ES-I3 (cell line): ENCODE measurements around the gene BRSK2.

ENCODE experiments used
- H3K36me3 ChIP-seq: 2 replicates; pipeline ENCODE4 v1.6.1; 2013; ENCODE audit warnings: mild to moderate bottlenecking, low read length, control low read depth, moderate library complexity; ENCODE audit not compliant: insufficient read depth
- H3K4me1 ChIP-seq: 2 replicates; pipeline ENCODE4 v1.6.1; 2013; ENCODE audit warnings: mild to moderate bottlenecking, control low read depth, low read length; ENCODE audit not compliant: insufficient read depth
- H3K9ac ChIP-seq: 2 replicates; pipeline ENCODE4 v1.6.1; 2013; ENCODE audit warnings: low read depth, mild to moderate bottlenecking, low read length, moderate library complexity
- H3K9me3 ChIP-seq: 2 replicates; pipeline ENCODE4 v1.6.1; 2013; ENCODE audit warnings: mild to moderate bottlenecking, low read length, moderate library complexity; ENCODE audit not compliant: control insufficient read depth, insufficient read depth

Gene BRSK2

DNA sequence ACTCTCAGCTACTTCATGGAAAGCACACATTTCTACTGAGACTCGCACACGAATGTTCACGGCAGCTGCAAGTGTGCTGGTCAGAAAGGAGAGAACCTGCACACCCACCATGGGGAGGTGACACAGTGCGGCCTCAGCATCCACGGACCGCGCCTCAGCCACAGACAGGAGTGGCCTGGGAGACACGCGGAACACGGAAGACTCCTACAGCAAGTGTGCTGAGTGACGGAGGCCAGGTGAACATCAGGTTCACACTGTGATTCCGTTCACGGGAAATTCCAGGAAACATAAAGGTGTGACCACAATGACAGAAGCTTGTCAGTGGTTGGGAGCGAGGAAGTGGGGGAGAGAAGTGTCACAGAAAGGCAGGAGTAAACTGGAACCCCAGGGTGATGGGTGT, 110.2 kb downstream of the BRSK2 start:
- Histone ChIP-seq H3K9ac (no peak overlapping the region), H3K9me3 (peaks cover 10% of the 10 kb centered on the region), H3K36me3 (no peaks in the 10 kb centered on the region; the same call in 1 of the 2 replicates), H3K4me1 (no peaks in the 10 kb centered on the region)

DNA sequence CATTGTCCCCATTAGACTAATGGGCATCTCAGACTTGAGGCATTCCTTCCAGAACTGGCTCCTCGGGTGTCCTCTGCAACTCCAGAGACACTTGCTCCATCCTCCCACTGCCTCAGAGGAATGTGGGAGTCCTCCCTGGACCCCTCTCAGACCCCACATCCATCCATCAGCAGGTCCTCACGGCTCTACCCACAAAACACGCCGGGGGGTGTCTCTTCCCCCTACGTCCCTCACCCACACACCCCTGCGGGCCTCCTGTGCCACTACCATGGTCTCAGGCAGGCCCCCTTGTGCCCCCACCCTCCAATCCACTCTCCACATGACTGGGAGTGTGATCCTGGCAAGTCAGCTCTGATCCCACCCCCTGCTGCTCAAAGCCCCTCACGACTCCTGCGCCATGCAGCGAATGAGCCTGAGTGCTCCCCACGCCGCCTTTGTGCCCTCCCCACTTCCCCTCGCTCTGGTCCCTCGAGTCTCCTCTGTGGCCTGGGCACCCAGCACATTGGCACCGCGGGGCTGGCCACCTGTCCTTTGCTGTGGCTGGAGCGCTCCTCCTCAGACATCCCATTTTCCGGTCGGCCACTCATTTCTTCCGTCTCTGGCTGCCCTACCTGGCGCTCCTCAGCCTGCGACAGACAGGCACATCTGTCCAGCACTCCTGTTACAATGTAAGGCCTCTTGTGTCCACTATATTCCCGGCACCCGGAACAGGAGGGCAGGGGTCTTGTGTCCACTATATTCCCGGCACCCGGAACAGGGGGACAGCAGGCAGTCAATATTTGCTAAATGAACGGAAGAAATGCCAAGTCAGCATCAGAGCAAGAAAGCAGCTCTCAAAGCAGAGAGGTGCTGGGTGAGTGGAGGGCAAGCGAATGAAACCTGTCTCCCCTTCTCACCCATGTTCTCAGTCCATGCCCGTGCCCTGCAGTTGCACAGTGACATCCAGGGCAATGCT, 111.0 kb downstream of the BRSK2 start:
- Histone ChIP-seq H3K36me3 (no peaks in the 10 kb centered on the region; the same call in 1 of the 2 replicates), H3K9ac (no peak overlapping the region), H3K9me3 (peaks cover 6% of the 10 kb centered on the region), H3K4me1 (no peaks in the 10 kb centered on the region)

- H3K9ac ChIP-seq: no peak overlapping the region
- H3K9me3 ChIP-seq: no peaks in the 10 kb centered on the region
- no peaks in the 10 kb centered on the region for H3K4me1 ChIP-seq
Measured at GRCh38 chr11:1501421-1502167, 111.9 kb downstream of the BRSK2 start.

DNA sequence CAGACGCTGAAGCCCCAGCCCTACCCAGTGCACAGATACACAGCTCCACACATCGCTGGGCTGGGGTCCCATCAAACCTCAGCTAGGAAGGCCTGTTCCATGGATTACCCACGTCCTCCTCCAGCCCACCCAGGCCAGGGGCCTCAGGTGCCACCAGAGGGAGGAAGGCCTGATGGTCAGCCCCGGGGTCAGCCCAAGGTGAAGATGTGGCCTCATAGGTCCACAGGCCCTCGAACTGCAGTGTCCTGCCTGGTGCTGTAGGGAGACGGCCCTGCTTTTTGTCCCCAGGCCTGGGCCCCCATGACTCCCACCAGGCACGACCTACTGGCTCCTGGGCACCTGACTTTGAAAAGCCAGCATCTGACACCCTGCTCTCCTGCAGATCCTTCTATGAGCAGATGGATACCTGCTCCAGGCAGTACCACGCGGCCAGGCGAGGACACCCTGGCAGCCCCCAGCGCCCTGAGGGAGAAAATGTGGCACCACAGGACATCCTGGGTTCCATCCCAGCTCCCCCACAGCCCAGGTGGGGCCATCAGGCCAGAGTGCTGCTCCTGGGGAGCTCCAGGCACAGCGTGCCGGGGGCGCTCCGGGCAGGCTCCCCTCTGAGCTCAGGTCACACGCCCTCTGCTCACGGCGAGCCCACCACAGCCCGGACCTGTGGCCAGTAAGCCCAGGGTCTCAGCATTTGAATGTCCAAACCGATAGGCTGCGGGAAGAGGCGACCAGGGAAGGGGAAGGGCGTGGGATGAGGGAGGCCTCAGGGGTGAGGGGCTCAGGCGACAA, 112.6 kb downstream of the BRSK2 start:
- Histone ChIP-seq H3K4me1 (no peaks in the 10 kb centered on the region; the same call in 1 of the 2 replicates), H3K9ac (no peak overlapping the region), H3K36me3 (no peaks in the 10 kb centered on the region; the same call in 1 of the 2 replicates), H3K9me3 (no peaks in the 10 kb centered on the region)

More at GRCh38 chr11:1501421-1502167, 111.9 kb downstream of the BRSK2 start:
- H3K36me3 ChIP-seq: no peaks in the 10 kb centered on the region; the same call in 1 of the 2 replicates

- Histone ChIP-seq H3K9ac (no peak overlapping the region), H3K36me3 (no peaks in the 10 kb centered on the region; the same call in 1 of the 2 replicates), H3K4me1 (peaks cover 4% of the 10 kb centered on the region; the same call in 1 of the 2 replicates), H3K9me3 (no peaks in the 10 kb centered on the region)
Measured at GRCh38 chr11:1502954-1503707, 113.4 kb downstream of the BRSK2 start.

DNA sequence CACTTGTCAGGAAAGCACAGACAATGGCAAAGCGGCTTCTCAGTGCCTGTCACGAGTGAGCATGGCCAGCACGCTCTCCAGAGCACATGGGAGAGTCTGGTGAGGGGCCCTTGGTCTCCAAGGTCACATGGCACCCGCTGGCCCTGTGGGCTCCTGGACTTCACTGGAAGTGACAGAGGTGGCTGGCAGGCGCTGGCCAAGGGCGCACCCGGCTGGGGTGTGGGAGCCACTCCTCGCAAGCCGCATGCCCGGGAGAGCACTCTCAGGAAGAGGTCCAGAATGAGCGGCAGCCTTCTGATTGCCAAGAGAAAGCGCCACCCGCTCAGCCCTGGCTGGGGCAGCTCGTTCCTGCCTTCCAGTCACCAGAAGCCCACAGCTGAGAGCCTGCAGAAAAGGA, 114.0 kb downstream of the BRSK2 start:
- Histone ChIP-seq H3K4me1 (peaks cover 4% of the 10 kb centered on the region; the same call in 1 of the 2 replicates), H3K9me3 (no peaks in the 10 kb centered on the region), H3K9ac (no peak overlapping the region), H3K36me3 (no peaks in the 10 kb centered on the region; the same call in 1 of the 2 replicates)

DNA sequence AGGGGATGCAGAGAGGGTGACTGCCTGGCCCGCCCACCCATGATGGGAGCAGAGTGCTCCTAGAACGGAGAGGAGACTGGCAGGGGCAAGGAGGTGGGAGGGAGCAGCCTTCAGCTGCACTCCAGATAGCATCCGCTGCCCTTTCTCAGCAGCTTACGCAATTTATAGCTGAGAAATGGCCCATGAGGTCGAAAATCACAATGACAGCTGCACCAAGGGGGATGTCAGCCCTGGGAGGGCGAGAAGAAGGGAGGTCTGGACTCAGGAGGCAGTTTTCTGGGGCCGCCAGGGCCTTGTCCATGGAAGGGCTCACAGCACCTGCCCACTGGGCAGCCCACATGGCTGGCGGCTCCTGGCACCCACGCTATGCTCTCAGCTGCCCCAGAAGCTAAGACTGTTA, 114.4 kb downstream of the BRSK2 start:
- Histone ChIP-seq H3K9ac (no peak overlapping the region), H3K36me3 (no peaks in the 10 kb centered on the region; the same call in 1 of the 2 replicates), H3K9me3 (no peaks in the 10 kb centered on the region), H3K4me1 (peaks cover 4% of the 10 kb centered on the region; the same call in 1 of the 2 replicates)

- H3K36me3 ChIP-seq: no peaks in the 10 kb centered on the region; the same call in 1 of the 2 replicates
- H3K4me1 ChIP-seq: peaks cover 4% of the 10 kb centered on the region; the same call in 1 of the 2 replicates
- no peak overlapping the region for H3K9ac ChIP-seq
- H3K9me3 ChIP-seq: no peaks in the 10 kb centered on the region
Measured at GRCh38 chr11:1504581-1505290, 115.0 kb downstream of the BRSK2 start.

DNA sequence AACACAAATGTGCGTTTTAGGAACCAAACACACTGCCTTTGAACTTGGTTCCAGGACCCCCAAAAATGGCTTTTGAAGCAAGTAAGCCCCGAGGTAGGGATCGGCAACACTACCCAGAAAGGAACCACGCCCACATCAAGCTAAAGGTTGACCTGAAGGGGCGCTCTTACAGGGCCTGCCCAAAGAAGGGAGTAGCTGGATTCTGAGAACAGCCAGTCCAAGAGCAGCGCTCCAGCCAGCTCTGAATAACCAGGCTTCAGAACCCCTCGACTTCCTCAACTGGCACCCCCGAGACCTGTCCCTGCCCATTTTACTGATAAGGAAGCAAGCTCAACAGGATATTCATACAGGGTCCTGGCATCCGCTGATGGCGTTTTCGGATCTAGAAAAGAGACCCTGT, 115.7 kb downstream of the BRSK2 start:
- H3K9me3 ChIP-seq: no peaks in the 10 kb centered on the region
- H3K36me3 ChIP-seq: no peaks in the 10 kb centered on the region
- peaks cover 4% of the 10 kb centered on the region; the same call in 1 of the 2 replicates for H3K4me1 ChIP-seq
- H3K9ac ChIP-seq: no peak overlapping the region

- Histone ChIP-seq H3K4me1 (peaks cover 4% of the 10 kb centered on the region; the same call in 1 of the 2 replicates), H3K36me3 (no peaks in the 10 kb centered on the region), H3K9ac (no peak overlapping the region), H3K9me3 (no peaks in the 10 kb centered on the region)
Measured at GRCh38 chr11:1506981-1507380, 117.2 kb downstream of the BRSK2 start.

GRCh38 chr11:1507381-1508140, 117.8 kb downstream of the BRSK2 start:
- Histone ChIP-seq H3K4me1 (peaks cover 4% of the 10 kb centered on the region; the same call in 1 of the 2 replicates), H3K36me3 (no peaks in the 10 kb centered on the region), H3K9me3 (no peaks in the 10 kb centered on the region), H3K9ac (no peak overlapping the region)

GRCh38 chr11:1508491-1508891, 118.8 kb downstream of the BRSK2 start:
- no peaks in the 10 kb centered on the region for H3K9me3 ChIP-seq
- H3K9ac ChIP-seq: no peak overlapping the region
- H3K4me1 ChIP-seq: peaks cover 11% of the 10 kb centered on the region
- no peaks in the 10 kb centered on the region for H3K36me3 ChIP-seq
